GM18502 (cell line): ENCODE measurements around the gene MYEF2.
A peak's percentile ranks its signal among the peaks of the same experiment; 100 is the strongest.

Experiments
- ATAC-seq: cut with Tn5 transposase; IDR thresholded peaks from one replicate; pipeline ENCODE4 v1.9.1; 2021; ENCODE audit warnings: mild to moderate bottlenecking; ENCODE audit not compliant: unreplicated experiment, poor library complexity

Gene MYEF2

DNA sequence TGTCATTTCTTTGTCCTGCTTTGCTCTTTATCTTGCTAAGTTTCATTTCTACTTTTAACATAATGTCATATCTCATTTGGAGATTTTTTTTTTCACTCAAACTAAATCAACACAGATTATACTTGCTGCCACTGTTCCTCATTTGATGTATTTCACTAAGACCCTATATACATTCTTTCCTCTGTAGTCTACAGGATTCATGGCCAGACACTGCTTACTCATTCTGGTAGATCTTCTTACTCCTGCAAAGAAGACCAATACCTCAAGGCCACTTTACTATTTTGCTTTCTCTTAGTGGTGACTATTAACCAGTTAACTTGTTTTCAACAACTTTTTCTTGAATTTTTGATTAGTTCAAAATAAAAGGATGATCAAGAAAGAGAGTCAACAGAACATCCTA lies 30.7 kb downstream of the MYEF2 start:
- ATAC-seq = no peak

DNA sequence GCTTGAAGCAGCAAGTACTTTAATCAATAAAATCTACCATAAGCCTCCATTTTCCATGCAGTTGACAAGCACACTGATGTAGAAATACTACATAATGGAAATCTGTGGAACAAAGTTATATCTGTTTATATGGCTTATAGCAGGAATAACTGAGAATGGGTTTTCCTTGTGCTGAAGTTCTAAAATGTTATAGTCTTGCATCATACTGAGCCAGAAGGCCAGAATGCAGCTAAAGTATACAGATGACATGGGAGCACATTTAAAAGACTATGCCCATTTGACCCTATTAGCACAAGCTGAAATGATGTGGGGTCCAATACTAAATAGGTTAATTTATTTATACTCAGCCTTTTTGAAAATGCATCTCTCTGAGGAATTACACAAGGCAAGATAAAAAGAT lies 32.2 kb downstream of the MYEF2 start:
- ATAC-seq = no peak

DNA sequence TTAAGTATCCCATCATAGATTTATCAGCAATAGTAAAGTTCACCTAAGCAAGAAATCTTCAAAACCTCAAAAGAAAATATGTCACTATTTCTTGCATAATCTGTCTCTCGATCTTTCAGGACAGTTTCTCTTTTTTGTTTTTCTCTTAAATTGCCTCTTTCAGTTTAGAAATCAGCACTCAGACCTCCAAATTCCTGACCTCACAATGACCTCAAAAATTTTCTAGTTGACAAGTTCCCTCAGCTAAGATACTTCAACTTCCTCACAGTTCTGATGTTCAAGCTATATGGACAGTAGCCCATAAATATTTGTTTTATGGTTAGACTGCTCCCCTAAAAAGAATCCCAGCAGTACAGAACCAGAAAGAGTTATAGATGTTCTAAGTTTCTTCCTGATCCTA lies 33.2 kb downstream of the MYEF2 start:
- peak; percentile 67 for ATAC-seq

- no peak for ATAC-seq
Observed at GRCh38 chr15:48143856-48144255, 34.2 kb downstream of the MYEF2 start.

DNA sequence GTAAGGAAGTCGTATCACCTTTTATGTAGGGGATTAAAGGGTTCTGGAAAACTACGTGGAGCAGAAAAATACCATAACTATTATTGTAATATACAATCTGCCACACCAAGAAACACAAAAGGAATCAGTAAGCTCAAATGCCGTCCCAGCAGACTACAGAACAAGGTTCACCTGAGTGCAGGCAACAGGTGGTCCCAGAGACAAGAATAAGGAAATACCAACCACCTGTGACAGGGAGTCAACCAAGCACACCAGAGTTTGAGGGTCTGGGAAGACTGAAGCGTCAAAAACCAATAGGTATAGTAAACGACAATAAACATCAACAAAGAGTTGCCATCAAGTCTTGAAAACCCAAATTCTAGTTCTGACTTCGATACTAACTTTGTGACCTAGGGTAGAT lies 45.2 kb downstream of the MYEF2 start:
- ATAC-seq = no peak

DNA sequence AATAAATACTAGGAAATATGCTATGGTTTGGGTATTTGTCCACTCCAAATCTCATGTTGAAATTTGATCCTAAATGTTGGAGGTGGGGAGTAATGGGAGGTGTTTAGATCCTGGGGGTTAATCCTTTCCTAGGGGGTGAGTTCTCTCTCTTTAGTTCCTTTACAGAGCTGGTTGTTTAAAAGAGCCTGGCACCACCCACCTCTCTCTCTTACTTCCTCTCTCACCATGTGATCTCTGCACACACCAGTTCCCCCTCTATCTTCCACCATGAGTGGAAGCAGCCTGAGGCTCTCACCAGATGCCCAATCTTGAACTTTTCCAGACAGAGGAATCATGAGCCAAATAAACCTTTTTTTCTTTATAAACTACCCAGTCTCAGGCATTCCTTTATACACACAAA lies 46.8 kb downstream of the MYEF2 start:
- ATAC-seq = no peak

GRCh38 chr15:48126667-48127355 lies 51.3 kb downstream of the MYEF2 start:
- ATAC-seq = no peak

- no peak for ATAC-seq
Observed at GRCh38 chr15:48121849-48122248, 56.2 kb downstream of the MYEF2 start.

GRCh38 chr15:48120745-48121144 lies 57.4 kb downstream of the MYEF2 start, which contains the start of gene SLC24A5:
Gene SLC24A5, plus strand, starts transcription at chr15:48120990. Its CDS starts 55 bp downstream, at chr15:48121045.
- no peak for ATAC-seq

DNA sequence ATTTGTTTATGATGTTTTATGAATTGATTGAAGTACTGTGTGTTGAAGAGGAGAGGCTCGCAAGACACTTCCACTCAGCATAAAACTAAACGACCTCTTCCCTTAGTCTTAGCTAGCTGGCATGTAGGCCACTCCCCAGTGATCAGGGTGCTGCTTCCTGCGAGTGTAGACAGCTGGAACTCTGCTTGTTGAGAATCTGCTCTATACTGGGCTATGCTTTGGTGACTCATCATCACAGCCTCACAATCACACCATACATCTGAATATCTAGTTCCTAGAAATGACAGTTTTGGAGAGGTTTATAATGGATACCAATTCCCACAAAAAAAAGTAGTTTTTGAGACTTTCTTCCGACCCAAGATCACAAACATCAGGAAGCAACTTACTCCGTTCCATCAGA lies 58.8 kb downstream of the MYEF2 start:
- ATAC-seq = no peak

DNA sequence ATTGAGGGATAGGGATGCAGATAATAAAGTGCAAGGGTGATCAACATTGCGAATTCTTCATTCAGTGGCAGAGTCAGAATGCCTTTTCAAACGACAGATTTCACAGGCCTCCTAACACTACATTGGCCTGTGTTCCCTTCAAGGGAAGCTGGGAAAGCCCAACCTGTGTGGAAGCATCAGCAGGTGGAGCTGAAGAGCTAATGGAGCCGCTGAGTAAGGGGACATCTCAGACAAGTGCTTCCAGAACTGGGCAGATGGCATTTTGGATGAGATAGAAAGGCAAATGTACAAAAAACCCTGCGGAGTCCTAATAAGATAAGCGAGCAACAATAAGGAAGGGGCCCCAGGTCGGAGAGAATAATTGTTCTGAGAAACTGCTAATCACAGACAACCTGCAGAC lies 65.9 kb downstream of the MYEF2 start:
- ATAC-seq = no peak

DNA sequence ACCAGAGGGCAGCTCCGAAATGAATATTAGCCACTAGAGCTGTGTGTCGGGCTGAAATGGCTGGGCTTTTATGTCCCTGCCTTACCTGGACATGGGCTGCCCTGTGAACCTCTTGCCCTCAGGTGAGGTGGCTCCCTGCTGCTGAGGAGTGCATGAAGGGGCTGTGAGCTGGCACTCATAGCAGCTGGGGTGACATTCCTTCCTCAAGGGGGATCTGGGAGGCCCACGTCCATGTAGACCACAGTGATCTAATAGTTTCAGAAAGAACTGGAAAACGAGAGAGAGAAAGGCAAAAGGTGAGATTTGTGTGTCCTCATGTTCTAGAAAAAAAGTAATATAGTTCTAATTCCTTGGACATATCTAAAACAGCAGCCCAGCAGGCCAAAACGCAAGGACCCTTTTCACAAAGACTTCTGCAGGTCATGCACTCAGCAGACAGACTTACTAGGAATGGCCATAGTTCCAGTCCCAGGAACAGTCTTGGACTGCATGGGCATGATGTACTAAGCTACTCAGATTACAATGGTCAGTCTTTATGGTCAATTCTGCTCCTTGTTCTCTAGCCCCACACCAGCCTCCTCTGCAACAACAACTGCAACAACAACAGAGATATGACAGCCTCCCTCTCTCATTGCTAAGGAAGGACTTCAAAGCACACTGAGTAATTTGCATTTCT lies 68.1 kb downstream of the MYEF2 start:
- no peak for ATAC-seq

- no peak for ATAC-seq
Observed at GRCh38 chr15:48109212-48109611, 68.9 kb downstream of the MYEF2 start.

- ATAC-seq = no peak
Observed at GRCh38 chr15:48105936-48106335, 72.2 kb downstream of the MYEF2 start.

GRCh38 chr15:48103647-48104046 lies 74.4 kb downstream of the MYEF2 start:
- ATAC-seq = no peak

DNA sequence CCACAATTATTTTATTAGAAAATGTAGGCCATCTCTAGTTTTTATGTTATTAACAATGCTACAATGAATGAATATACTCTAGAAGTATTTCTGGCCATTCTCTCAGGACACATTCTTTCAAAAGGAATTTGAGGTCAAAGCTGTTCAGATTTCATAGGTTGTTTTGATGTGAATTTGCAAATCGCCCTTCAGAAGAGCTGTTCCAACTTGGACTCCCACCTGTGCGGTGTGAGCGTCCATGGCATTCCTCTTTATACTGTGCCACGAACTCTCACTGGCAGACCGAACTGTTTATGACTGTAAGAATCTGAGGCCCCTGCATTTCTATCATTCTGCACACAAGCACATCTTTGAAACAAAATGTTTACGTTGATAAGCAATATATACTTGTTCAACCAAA lies 75.9 kb downstream of the MYEF2 start:
- ATAC-seq = no peak

GRCh38 chr15:48101376-48101961 lies 76.6 kb downstream of the MYEF2 start:
- no peak for ATAC-seq

- no peak for ATAC-seq
Observed at GRCh38 chr15:48097264-48097663, 80.8 kb downstream of the MYEF2 start.

GRCh38 chr15:48096813-48097212 lies 81.3 kb downstream of the MYEF2 start:
- ATAC-seq = peak; percentile 38

DNA sequence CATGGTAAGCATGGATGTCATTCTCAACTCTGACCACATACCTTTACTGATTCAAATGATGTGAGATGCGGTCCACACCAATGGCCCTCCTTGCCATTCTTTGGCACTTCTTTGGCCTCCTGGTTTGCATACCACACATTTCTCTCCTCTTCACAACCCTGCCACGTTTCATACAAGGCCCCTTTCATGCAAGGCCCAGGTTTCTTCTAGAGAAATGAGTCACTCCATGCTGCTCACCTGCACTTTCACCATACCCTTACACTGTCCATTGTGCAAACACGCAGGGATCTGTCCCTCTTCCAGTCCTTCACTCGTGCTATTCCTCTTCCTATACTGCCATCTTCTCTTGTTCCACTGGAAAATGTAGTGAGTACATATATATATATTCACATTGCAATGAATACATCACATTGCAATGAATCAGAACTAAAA lies 81.7 kb downstream of the MYEF2 start:
- ATAC-seq = peak; percentile 92

- ATAC-seq = no peak
Observed at GRCh38 chr15:48091522-48091921, 86.6 kb downstream of the MYEF2 start.

DNA sequence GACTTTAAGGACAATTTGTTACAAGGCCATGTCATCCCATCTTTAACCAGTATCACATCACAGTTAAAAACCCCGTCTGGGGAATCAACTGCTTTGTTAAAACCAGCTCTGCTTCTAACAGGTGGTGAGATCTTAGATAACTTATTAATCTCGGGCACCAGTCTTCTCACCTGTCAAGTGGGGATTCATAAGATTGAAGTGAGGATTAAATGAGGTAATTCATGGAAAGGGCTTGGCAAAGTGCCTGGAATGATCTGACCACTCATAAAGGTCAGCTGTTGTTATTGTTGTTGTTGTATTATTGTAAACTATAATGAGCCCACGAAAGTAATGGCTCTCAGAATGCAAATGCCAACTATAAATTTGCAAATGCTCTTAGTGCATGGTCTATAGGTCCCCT lies 87.4 kb downstream of the MYEF2 start:
- no peak for ATAC-seq
